ENCODE data around the gene CMIP. TPM values are rescaled to one million over a fixed set of nuclear protein-coding genes. Genes with fewer than 3 reads are reported as not detected.

CMIP gene
- total RNA-seq, 1 donor from 2014 or later: 10.5 TPM

DNA sequence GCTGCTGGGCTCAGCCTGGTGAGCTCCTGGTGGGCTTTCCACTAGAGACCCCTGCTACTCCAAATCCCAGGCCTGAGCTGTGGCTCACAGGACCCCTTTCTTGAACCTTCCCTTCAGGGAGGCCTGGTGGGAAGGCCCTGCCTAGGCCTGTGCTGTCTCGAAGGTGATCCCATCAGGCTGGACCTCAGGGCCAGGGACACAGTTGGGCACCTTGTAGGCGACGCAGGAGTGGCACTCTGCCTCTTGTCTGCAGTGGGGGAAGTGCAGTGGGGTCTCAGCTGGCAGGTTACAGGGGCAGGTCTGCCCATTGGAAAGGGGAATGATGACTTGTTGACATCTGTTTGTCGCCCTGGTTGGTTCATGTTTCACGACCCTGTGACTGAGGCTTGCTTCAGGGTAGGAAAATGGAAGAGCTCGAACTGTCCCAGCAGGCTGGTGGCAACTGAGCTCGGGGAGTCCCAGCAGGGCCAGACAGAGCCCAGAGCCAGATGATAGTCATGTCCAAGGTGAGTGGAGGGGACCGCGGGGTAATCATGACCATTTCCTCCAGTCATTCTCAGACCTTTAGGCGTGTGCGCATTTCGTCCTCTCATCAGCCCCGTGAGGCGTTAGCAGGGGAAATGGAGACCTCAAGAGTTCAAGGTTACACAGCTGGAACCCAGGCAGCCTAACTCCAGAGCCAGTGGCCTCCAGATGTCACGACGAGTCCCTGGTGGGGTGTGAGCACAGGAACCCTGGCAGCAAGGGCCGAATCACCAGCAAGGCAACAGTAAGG is 11.3 kb downstream of the CMIP start:
- DNase-seq (ENCODE audit: missing footprints): no peak
- no peak for ATAC-seq
- intact Hi-C loops (cut with DNase I): no loop called here

- intact Hi-C loops (cut with DNase I): no loop called here
- ATAC-seq (no peak), DNase-seq (ENCODE audit: missing footprints) (no peak)
Measured at GRCh38 chr16:81456523-81457325, 12.1 kb downstream of the CMIP start.

- DNase-seq (ENCODE audit: missing footprints) (no peak), ATAC-seq (no peak)
- intact Hi-C loops (cut with DNase I): no loop called here
Measured at GRCh38 chr16:81457326-81458133, 12.9 kb downstream of the CMIP start.

DNA sequence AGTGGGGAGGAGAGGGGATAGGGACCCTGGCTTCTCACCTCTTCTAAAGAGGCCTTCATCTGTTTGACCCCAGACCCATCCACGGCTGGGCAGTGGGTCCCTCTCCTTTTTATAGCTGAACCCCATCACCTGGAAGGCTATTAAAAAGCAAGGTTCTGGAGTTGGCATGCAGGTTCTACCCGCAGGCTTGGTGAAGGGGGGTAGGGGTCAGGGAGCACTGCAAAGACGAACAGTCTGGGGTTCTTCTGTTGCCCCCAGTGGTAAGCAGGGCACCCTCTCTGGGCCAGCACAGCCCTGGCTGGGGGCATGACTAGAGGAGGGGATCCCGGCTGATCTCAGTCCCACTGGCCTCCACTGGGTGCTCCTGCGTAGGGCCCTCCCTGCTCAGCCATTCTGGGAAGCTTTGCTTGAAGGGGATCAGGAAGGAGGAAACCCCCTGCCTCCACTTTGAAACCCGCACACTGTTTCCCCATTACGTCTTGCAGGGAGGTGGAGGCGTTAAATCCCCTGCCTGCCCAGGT is 13.6 kb downstream of the CMIP start:
- DNase-seq (ENCODE audit: missing footprints): no peak
- intact Hi-C loops (cut with DNase I): no loop called here
- no peak for ATAC-seq

DNA sequence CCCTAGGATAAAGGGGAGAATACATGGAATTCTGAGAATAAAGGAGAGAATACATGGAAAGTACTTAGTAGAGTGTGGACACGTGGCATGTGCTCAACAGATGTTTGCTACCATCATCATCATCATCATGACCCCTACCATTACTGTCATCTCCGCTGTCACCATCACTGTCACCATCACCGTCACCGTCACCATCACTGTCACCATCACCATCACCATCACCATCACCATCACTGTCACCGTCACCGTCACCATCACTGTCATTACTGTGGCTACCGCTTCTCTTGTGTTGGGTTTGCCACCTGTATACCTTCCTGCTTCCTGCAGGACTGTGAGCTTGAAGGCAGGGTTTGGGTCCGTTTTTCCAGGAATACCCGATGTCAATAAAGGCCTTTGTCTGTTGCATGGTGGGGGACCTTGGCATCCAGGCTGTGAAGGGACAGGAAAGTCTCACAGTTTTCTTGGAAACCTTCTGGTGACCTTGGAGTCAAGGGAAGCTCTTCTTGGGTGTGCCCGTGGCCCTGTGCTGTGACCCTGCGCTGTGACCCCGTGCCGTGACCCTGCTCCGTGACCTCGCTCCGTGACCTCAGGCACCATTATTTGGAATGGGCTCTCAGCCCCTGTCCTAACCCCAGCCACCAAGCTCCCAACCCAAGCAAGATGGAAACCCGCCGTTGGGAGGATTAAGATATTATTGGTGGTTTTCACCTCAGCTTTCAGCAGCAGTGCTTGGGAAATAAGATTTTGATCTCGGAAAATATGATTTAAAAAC is 14.4 kb downstream of the CMIP start:
- ATAC-seq (no peak), DNase-seq (ENCODE audit: missing footprints) (no peak)
- intact Hi-C loops (cut with DNase I): no loop called here

GRCh38 chr16:81460075-81460474 is 15.5 kb downstream of the CMIP start:
- DNase-seq (ENCODE audit: missing footprints) (no peak), ATAC-seq (no peak)
- intact Hi-C loops (cut with DNase I): no loop called here

DNA sequence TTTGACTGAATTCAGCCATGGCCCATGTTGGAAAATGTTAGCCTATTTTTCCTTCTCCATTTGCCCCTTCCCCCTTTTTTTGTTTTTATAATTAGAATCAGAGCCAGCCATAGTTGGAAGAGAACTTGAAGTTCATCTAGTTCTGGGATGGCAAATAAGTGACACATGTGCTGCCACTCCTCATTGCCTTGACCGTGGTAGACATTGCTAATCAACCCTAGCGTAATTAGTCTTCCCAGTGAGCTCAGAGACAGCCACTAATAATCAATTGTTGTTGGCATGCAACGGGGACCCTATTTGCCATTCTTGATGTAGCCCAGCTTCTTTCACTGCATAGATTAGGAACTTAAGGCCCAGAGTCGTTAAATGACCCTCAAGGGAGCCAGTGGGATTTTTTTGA is 16.6 kb downstream of the CMIP start:
- intact Hi-C loops (cut with DNase I): no loop called here
- ATAC-seq (no peak), DNase-seq (ENCODE audit: missing footprints) (no peak)

DNA sequence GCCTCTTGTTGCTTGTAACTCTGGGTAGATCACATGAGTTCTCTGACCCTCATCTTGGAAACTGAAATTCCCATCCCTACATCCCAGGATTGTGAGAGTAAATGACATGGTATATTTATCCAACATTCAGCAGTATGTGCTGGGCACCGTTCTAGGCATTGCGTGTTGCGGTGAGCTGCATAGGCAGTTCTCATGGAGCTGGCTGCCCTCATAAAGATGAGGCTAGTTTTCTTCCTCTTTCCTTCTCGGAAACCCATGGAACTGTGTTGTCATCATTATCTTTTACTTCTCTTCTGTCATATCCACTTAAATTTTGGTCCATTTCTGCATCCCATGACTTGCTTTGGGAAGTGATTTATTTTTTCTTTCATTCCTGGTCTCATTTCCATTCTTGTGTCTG is 17.2 kb downstream of the CMIP start:
- DNase-seq (ENCODE audit: missing footprints) (no peak), ATAC-seq (no peak)
- intact Hi-C loops (cut with DNase I): no loop called here

GRCh38 chr16:81462683-81463082 is 18.1 kb downstream of the CMIP start:
- intact Hi-C loops (cut with DNase I): no loop called here
- DNase-seq (ENCODE audit: missing footprints): no peak
- ATAC-seq: no peak

DNA sequence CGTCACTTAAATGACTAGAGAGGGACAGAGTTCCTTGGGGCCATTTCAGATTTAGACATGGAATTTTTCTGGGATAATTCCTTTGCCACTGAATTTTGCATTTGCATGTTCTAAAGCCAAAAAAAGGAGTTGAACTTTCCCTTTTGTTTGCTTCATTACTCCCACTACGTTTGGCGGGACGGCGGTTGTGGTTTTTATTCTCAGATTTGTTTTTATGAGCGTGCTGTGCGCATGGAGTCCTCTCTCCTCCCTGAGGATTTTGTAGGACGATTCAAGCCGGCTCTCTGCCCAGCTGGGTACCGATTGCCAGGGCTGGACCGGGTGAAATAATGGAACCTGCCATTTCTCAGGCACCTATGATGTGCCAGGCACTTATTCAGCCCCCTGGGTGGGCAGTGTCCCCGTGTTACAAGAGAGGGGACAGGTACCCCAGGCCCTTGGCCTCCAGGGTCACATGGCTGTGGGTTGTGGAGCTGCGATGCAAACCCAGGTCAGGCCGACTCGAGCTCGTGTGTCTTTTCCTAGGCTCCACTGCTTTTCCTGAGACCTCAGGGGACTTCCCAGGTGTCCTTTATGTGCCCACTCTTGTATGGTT is 18.8 kb downstream of the CMIP start:
- ATAC-seq: no peak
- intact Hi-C loops (cut with DNase I): no loop called here
- no peak for DNase-seq (ENCODE audit: missing footprints)

GRCh38 chr16:81464279-81464678 is 19.7 kb downstream of the CMIP start:
- intact Hi-C loops (cut with DNase I): no loop called here
- DNase-seq (ENCODE audit: missing footprints) (no peak), ATAC-seq (no peak)

GRCh38 chr16:81465375-81465943 is 20.9 kb downstream of the CMIP start:
- intact Hi-C loops (cut with DNase I): no loop called here
- no peak for ATAC-seq
- no peak for DNase-seq (ENCODE audit: missing footprints)

DNA sequence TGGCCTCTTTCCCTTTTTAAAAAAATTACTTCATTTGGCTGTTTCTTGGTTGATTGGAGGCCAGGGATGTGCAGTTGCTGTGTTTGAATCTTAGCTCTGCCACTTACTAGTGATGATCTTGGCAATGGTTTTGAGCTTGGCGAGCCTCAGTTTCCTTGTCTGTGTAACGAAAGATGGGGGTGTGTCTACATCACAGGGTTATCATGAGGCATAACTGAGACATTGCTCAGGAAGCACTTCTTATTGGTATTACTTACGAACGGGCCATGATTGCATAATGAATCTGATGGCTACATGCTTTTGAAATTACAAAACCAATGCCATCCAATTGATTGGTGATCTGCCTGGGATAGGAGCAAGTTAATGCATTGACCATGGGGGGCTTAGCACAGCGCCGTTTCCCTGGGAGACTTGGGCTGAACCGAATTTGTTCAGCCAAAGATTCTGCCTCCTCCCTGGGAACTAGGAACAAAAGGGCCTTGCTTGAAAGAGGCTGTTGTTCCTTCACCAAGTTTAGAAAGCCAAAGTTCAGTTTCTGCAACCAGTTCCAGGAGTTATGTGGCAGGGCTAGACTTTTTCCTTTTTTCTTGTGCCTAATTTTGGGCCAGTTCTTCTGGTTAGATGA is 21.9 kb downstream of the CMIP start:
- DNase-seq (ENCODE audit: missing footprints): no peak
- no peak for ATAC-seq
- intact Hi-C loops (cut with DNase I): no loop called here

GRCh38 chr16:81467072-81467471 is 22.5 kb downstream of the CMIP start:
- DNase-seq (ENCODE audit: missing footprints): no peak
- ATAC-seq: no peak
- intact Hi-C loops (cut with DNase I): no loop called here

DNA sequence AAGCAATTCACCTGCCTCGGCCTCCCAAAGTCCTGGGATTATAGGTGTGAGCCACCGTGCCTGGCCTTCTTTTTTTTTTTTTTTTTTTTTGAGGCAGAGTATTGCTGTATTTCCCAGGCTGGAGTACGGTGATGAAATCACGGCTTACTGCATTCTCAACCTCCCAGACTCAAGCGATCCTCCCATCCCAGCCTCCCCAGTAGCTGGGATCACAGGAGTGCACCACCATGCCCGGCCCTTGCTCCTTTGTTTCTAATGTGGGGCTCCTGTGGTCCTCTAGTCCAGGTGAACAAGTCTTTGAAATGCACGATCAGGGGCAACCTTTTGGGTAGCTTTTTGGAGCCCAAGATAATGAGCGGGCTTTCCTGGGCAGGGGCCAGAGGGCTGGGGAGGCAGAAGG is 23.2 kb downstream of the CMIP start:
- DNase-seq (ENCODE audit: missing footprints): no peak
- intact Hi-C loops (cut with DNase I): no loop called here
- ATAC-seq: no peak

GRCh38 chr16:81468269-81468902 is 23.8 kb downstream of the CMIP start:
- ATAC-seq (no peak), DNase-seq (ENCODE audit: missing footprints) (no peak)
- intact Hi-C loops (cut with DNase I): no loop called here

DNA sequence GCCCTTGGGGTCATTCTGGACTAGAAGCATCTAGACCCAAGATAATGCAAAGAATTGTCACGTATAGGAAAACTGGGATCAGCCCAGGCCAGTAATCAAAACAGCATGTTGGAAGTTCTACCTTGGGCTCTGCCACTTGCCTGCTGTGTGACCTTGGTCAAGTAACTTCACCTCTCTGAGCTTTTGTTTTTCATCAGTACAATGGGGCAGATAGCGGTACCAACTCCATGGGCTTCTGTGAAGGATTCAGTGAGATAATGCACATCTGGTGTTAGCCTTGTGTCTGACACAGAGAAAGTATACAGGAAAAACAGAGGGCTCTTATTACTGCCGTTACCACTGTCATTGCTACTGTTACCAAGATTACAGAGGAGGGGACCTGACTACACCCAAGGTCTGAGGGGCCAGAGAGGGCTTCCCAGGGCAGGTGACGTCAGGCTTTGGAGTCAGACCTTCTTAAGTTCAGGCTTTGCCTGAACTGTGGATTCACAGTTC is 24.6 kb downstream of the CMIP start:
- DNase-seq (ENCODE audit: missing footprints) (no peak), ATAC-seq (no peak)
- intact Hi-C loops (cut with DNase I): no loop called here

Data from Right ventricle myocardium inferior (tissue), 1 donor.